Esophagus squamous epithelium (tissue), 5 donors: ENCODE data around the gene MGMT. TPM values are rescaled to one million over a fixed set of nuclear protein-coding genes. Genes with fewer than 3 reads are reported as not detected.

ENCODE experiments used
- DNase-seq: peaks from one replicate; lab custom pipeline; 2025; lab: John Stamatoyannopoulos, UW
- H3K27ac ChIP-seq, 4 donors: fragments of 200-600 bp; sonication (generic); one replicate each; pipeline ENCODE4 v1.5.1; 2016 to 2019; ENCODE audit warnings: mild to moderate bottlenecking in 1 of 4
- H3K27me3 ChIP-seq, 4 donors: fragments of 200-600 bp; sonication (generic); 1 replicate in 3 of 4; 2 replicates in 1 of 4; pipeline versions ENCODE4 v1.5.1 to v1.6.0; 2017 to 2021; ENCODE audit warnings: antibody characterized with exemption in 1 of 4
- H3K36me3 ChIP-seq, 3 donors: fragments of 200-600 bp; sonication (generic); one replicate each; pipeline ENCODE4 v1.5.1; 2016 to 2019
- H3K4me1 ChIP-seq, 3 donors: fragments of 200-600 bp; sonication (generic); one replicate each; pipeline ENCODE4 v1.5.1; 2017 to 2019
- H3K4me3 ChIP-seq, 4 donors: fragments of 200-600 bp; sonication (generic); 1 replicate in 3 of 4; 2 replicates in 1 of 4; pipeline ENCODE4 v1.5.1; 2016 to 2019; ENCODE audit warnings: mild to moderate bottlenecking in 2 of 4, moderate library complexity in 1 of 4
- H3K9me3 ChIP-seq, 3 donors: fragments of 200-600 bp; sonication (generic); one replicate each; pipeline ENCODE4 v1.5.1; 2016 to 2019
- POLR2A ChIP-seq, 4 donors: fragments of 450-650 bp; IDR thresholded peaks; one replicate each; pipeline ENCODE4 v1.6.1; 2017; ENCODE audit warnings: antibody characterized with exemption in 4 of 4, mild to moderate bottlenecking in 4 of 4, moderate library complexity in 3 of 4
- WGBS, 2 donors: methylation state at CpG; one replicate each; pipeline ENCODE4 v1.1.5; 2018; 5-methylcytosine and 5-hydroxymethylcytosine counted together
- intact Hi-C: fragments of 100-400 bp; cut with DNase I; formaldehyde crosslinking; loops from one replicate; pipeline ENCODE4 v1.15.0; 2022
- total RNA-seq, 4 donors: library from RNA; depleted of rRNA; stranded (reverse); fragments of >200 nt; gene quantifications; one replicate each; pipeline ENCODE4 v1.1.0, GENCODE V29; 2016
- TF ChIP-seq, protein P1 (sequence below), 6 experiments: fragments of 450-650 bp in 4 of 6; fragments of 200-600 bp in 2 of 6; sonication (generic) in 2 of 6; IDR thresholded peaks; one replicate each; pipeline ENCODE4 v1.5.1; 2016 to 2019; ENCODE audit warnings: antibody characterized with exemption in 6 of 6, mild to moderate bottlenecking in 4 of 6, moderate library complexity in 4 of 6
- donor health status: DM: yes; HTN: yes; CAD: no.

Gene MGMT
- total RNA-seq, 4 donors from 2014 or later, result 15.6 to 28.8 (median 18.4) TPM

DNA sequence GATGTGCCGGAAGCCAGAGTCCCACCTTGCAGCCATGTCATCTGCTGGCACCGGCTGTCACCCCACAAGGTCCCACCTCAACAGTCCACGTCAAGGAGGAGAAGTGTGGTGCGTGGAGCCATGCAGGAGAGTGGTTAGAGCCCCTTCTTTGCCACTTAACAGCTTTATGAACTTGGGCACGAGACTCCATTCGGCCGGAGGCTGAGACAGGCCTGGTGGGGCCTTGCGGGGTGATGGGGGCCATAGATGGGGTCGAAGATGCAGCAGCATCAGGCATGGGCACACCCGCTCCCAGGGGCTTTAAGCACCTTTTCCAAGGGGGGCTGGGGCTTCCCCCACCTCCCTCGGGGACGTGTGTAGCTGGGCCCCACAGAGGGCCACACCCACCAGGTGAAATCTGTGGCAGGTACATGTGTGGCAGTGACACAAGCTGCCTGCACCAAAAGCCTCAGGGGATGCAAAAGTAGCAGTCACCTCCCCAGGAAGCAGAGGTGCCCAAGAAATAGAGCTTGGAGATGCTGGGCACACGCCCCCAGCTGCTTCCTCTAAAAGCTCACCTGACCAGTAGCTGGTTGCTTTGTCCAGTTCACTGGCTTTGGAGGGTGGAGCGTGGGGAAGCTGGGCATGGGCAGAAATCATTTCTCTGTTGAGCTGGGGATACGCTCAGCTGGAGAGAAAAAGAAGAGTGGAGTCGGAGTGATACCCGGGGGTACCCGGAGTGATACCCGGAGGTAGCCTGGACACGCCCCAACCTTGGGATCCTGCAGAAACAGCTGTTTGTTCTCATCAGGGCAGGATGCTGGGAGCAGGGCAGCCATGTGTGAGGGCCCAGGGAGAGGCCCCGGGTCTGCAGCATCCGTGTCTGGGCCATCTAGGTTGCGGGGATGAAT lies 297.2 kb downstream of the MGMT start:
- Histone ChIP-seq H3K27ac (no peak overlapping the region), H3K9me3 (peaks cover 0 to 5% (median 0%) of the 10 kb centered on the region in 3 donors), H3K4me1 (no peaks in the 10 kb centered on the region), H3K36me3 (peaks cover 0 to 59% (median 0%) of the 10 kb centered on the region in 3 donors), H3K27me3 (no peaks in the 10 kb centered on the region), H3K4me3 (no peak overlapping the region)
- DNase-seq, result no peak
- TF ChIP-seq, protein P1, sequence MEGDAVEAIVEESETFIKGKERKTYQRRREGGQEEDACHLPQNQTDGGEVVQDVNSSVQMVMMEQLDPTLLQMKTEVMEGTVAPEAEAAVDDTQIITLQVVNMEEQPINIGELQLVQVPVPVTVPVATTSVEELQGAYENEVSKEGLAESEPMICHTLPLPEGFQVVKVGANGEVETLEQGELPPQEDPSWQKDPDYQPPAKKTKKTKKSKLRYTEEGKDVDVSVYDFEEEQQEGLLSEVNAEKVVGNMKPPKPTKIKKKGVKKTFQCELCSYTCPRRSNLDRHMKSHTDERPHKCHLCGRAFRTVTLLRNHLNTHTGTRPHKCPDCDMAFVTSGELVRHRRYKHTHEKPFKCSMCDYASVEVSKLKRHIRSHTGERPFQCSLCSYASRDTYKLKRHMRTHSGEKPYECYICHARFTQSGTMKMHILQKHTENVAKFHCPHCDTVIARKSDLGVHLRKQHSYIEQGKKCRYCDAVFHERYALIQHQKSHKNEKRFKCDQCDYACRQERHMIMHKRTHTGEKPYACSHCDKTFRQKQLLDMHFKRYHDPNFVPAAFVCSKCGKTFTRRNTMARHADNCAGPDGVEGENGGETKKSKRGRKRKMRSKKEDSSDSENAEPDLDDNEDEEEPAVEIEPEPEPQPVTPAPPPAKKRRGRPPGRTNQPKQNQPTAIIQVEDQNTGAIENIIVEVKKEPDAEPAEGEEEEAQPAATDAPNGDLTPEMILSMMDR (IDR thresholded peaks at IDR 0.05), result no peak
- TF ChIP-seq POLR2A (IDR thresholded peaks at IDR 0.05), result no peak
- intact Hi-C loops, result no loop called here
- WGBS, 2 donors, result 89 to 95% methylated on average over 8 to 14 of the region's 23 CpGs

DNA sequence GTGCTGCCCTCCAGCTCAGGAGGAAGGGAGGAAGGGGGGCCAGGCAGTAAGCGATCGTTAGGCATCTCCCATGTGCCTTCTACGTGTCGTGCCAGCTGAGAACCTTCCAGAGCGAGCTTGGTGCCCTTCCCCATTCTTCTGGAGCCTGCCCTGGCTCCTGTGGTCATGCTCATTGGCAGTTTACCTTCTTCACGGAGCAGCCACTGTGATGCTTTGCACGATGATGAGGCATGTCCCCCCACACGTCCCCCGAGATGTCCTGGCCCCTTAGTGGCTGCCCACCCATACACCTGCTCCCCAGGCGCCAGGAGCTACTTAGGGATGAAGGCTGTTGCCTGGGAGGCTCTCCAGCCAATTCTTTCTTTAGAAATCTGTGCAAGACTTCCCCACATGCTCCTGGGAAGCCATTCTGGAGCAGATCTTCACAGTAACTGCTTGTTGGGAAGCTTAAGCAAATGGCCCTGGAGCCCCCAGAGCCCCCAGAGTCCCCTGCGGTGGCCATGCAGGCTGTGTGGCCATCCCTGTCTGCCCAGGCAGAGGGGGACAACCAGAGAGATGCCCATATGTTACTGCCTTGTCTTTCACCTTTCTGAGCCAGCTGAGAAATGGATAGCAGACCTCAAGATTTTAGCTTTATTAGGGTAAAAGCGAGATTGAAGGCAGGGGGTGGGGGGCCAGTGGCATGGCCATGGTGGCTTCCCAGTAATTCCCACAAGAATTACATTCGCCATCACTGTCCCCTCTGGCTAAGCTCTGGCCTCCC lies 298.0 kb downstream of the MGMT start:
- H3K4me3 ChIP-seq, result no peak overlapping the region
- TF ChIP-seq POLR2A (IDR thresholded peaks at IDR 0.05), result no peak
- TF ChIP-seq, protein P1 (IDR thresholded peaks at IDR 0.05), result no peak
- no peaks in the 10 kb centered on the region for H3K4me1 ChIP-seq
- peaks cover 0 to 59% (median 0%) of the 10 kb centered on the region in 3 donors for H3K36me3 ChIP-seq
- intact Hi-C loops, result no loop called here
- H3K9me3 ChIP-seq, result peaks cover 0 to 5% (median 0%) of the 10 kb centered on the region in 3 donors
- H3K27ac ChIP-seq, result no peak overlapping the region
- no peak for DNase-seq
- H3K27me3 ChIP-seq, result no peaks in the 10 kb centered on the region
- 92 to 94% methylated on average over 6 to 10 of the region's 13 CpGs for WGBS, 2 donors

DNA sequence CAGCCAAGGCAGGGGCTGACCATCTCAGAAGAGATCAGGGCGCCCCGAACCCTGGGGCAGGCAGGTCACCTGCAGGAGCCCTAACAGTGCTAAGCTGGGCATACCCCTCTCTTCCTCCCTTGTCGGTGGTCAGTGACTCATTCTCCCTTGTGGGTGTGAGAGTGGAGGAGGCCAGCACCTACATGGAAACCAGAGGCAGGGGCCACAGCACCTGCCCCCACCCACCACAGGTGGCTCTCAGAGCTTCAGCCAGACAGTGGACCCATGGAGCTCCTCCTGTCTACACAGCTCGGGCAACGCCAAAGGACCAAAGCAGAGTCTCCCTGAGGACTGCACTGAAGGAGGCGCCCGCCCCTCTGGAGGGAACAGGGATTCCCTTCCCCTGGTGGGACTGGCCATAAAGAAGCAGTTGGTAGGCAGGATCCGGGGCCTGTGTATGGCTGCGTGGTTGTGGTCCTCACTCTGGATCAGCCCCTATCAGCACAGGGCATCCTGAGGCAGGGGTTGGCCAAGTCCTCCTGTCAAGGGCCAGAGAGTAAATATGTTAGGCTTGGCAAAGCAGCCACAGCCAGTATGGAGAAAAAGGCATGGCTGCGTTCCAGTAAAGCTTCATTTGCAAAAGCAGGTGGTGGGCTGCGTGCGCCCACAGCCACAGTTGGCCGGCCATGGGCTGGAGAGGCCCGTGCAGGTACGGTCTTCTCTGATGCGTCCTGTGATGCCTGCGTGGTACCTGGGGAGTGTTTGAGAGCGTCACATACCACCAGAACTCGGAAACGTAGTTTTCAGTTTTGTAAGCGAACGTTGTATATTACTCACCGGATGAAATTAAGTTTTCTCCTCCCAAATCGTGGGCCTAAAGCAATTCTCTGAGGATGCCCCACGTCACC lies 298.9 kb downstream of the MGMT start:
- WGBS, 2 donors, result 92 to 95% methylated on average over 17 to 18 of the region's 25 CpGs
- Histone ChIP-seq H3K4me3 (no peak overlapping the region), H3K9me3 (peaks cover 0 to 5% (median 0%) of the 10 kb centered on the region in 3 donors), H3K27me3 (no peaks in the 10 kb centered on the region), H3K36me3 (peaks cover 0 to 55% (median 0%) of the 10 kb centered on the region in 3 donors), H3K4me1 (no peaks in the 10 kb centered on the region), H3K27ac (no peak overlapping the region)
- intact Hi-C loops, result no loop called here
- TF ChIP-seq POLR2A (IDR thresholded peaks at IDR 0.05), result no peak
- TF ChIP-seq, protein P1 (IDR thresholded peaks at IDR 0.05), result no peak
- DNase-seq, result no peak

DNA sequence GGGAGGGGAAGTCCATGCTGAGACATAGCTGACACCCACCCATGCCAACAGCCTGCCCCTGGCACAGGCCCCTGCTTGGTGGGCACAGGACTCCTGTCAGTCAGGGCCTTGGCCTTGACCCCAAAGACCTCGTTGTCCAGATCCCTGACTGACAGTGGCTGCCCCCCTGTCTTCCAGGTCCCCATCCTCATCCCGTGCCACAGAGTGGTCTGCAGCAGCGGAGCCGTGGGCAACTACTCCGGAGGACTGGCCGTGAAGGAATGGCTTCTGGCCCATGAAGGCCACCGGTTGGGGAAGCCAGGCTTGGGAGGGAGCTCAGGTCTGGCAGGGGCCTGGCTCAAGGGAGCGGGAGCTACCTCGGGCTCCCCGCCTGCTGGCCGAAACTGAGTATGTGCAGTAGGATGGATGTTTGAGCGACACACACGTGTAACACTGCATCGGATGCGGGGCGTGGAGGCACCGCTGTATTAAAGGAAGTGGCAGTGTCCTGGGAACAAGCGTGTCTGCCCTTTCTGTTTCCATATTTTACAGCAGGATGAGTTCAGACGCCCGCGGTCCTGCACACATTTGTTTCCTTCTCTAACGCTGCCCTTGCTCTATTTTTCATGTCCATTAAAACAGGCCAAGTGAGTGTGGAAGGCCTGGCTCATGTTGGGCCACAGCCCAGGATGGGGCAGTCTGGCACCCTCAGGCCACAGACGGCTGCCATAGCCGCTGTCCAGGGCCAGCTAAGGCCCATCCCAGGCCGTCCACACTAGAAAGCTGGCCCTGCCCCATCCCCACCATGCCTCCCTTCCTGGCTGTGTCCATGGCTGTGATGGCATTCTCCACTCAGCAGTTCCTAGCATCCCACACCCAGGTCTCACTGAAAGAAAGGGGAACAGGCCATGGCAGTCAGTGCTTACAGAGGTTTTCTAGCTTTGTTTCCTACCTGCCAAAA lies 299.8 kb downstream of the MGMT start:
- H3K27ac ChIP-seq, result no peak overlapping the region
- DNase-seq, result no peak
- intact Hi-C loops, result no loop called here
- no peak overlapping the region for H3K4me3 ChIP-seq
- WGBS, 2 donors, result 95 to 98% methylated on average over 8 to 11 of the region's 25 CpGs
- TF ChIP-seq POLR2A (IDR thresholded peaks at IDR 0.05), result no peak
- TF ChIP-seq, protein P1 (IDR thresholded peaks at IDR 0.05), result no peak
- H3K9me3 ChIP-seq, result peaks cover 0 to 5% (median 0%) of the 10 kb centered on the region in 3 donors
- H3K36me3 ChIP-seq, result peaks cover 0 to 45% (median 0%) of the 10 kb centered on the region in 3 donors
- no peaks in the 10 kb centered on the region for H3K4me1 ChIP-seq
- no peaks in the 10 kb centered on the region for H3K27me3 ChIP-seq
